CD14-positive monocyte (primary cell): ENCODE measurements around the gene TTC7B. TPM values are rescaled to one million over a fixed set of nuclear protein-coding genes. Genes with fewer than 3 reads are reported as not detected.

ENCODE experiments used
- DNase-seq, 3 donors: peaks; one replicate each; pipeline ENCODE4 v3.0.0-alpha.2; 2011 to 2022
- H2AFZ ChIP-seq: 2 replicates; pipeline ENCODE4 v1.6.0; 2012; ENCODE audit warnings: mild to moderate bottlenecking, low read depth, low read length, inconsistent platforms; ENCODE audit not compliant: insufficient read depth, poor library complexity, severe bottlenecking
- H3K27ac ChIP-seq, 2 donors: 1 replicate in 1 of 2; 2 replicates in 1 of 2; pipeline ENCODE4 v1.5.1; 2012 to 2013; ENCODE audit warnings: low read length in 2 of 2, control low read depth in 1 of 2, inconsistent platforms in 1 of 2, low read depth in 1 of 2, mild to moderate bottlenecking in 1 of 2
- H3K27me3 ChIP-seq, 2 donors: one replicate each; pipeline versions ENCODE4 v1.6.0 to v1.6.1; 2011 to 2013; ENCODE audit warnings: low read length in 2 of 2; ENCODE audit not compliant: control insufficient read depth in 2 of 2, insufficient read depth in 2 of 2
- H3K36me3 ChIP-seq, 2 donors: replicated peaks in 1 of 2; 1 replicate in 1 of 2; 2 replicates in 1 of 2; pipeline versions ENCODE4 v1.5.1 to v1.6.1; 2012 to 2013; ENCODE audit warnings: low read length in 2 of 2, control low read depth in 1 of 2, inconsistent platforms in 1 of 2, mild to moderate bottlenecking in 1 of 2; ENCODE audit not compliant: insufficient read depth in 2 of 2, control insufficient read depth in 1 of 2
- H3K4me1 ChIP-seq, 2 donors: 1 replicate in 1 of 2; 2 replicates in 1 of 2; pipeline versions ENCODE4 v1.5.1 to v1.6.1; 2012 to 2013; ENCODE audit warnings: low read length in 2 of 2, control low read depth in 1 of 2, inconsistent platforms in 1 of 2, mild to moderate bottlenecking in 1 of 2, moderate library complexity in 1 of 2; ENCODE audit not compliant: insufficient read depth in 2 of 2, control insufficient read depth in 1 of 2
- H3K4me2 ChIP-seq: replicated peaks from 2 replicates; pipeline ENCODE3; 2012; ENCODE audit warnings: low read length, moderate library complexity, mild to moderate bottlenecking; ENCODE audit not compliant: poor library complexity, severe bottlenecking; ENCODE audit errors: extremely low read depth
- H3K4me3 ChIP-seq, 3 experiments: fragments of 200-600 bp in 1 of 3; sonication (generic) in 1 of 3; replicated peaks in 1 of 3; 1 replicate in 2 of 3; 2 replicates in 1 of 3; pipeline ENCODE4 v1.5.1; 2011 to 2013; ENCODE audit warnings: low read length in 3 of 3, mild to moderate bottlenecking in 3 of 3, control low read depth in 2 of 3, low read depth in 2 of 3, inconsistent platforms in 1 of 3, moderate library complexity in 1 of 3
- H3K79me2 ChIP-seq: 2 replicates; pipeline ENCODE4 v1.6.0; 2012; ENCODE audit warnings: mild to moderate bottlenecking, control low read depth, inconsistent platforms, low read length, moderate library complexity; ENCODE audit not compliant: insufficient read depth
- H3K9ac ChIP-seq: 2 replicates; pipeline ENCODE4 v1.6.0; 2017; ENCODE audit warnings: low read length, mild to moderate bottlenecking; ENCODE audit not compliant: insufficient read depth, poor library complexity, severe bottlenecking
- H3K9me3 ChIP-seq, 2 donors: replicated peaks in 1 of 2; 1 replicate in 1 of 2; 2 replicates in 1 of 2; pipeline versions ENCODE4 v1.5.1 to v1.6.1; 2012 to 2013; ENCODE audit warnings: low read length in 2 of 2, control low read depth in 1 of 2; ENCODE audit not compliant: control insufficient read depth in 1 of 2, insufficient read depth in 1 of 2
- H4K20me1 ChIP-seq: 2 replicates; pipeline ENCODE4 v1.6.0; 2012; ENCODE audit warnings: mild to moderate bottlenecking, low read length, control low read depth, moderate library complexity; ENCODE audit not compliant: insufficient read depth
- H3K27ac Mint-ChIP-seq, 7 donors: one replicate each; pipeline ENCODE4 v1.8.0; 2020; ENCODE audit warnings: mild to moderate bottlenecking in 7 of 7, mixed read lengths in 7 of 7, moderate library complexity in 6 of 7, inconsistent platforms in 2 of 7
- H3K27me3 Mint-ChIP-seq, 3 donors: one replicate each; pipeline ENCODE4 v1.8.0; 2021 to 2022; ENCODE audit warnings: low read depth in 3 of 3, mild to moderate bottlenecking in 3 of 3, mixed read lengths in 3 of 3, moderate library complexity in 3 of 3, inconsistent platforms in 1 of 3
- H3K36me3 Mint-ChIP-seq, 2 donors: one replicate each; pipeline ENCODE4 v1.8.0; 2020; ENCODE audit warnings: mixed read lengths in 2 of 2, inconsistent platforms in 1 of 2, mild to moderate bottlenecking in 1 of 2
- H3K4me1 Mint-ChIP-seq: one replicate; pipeline ENCODE4 v1.8.0; 2020; ENCODE audit warnings: mild to moderate bottlenecking, mixed read lengths
- H3K4me3 Mint-ChIP-seq, 2 donors: one replicate each; pipeline ENCODE4 v1.8.0; 2020; ENCODE audit warnings: mild to moderate bottlenecking in 2 of 2, mixed read lengths in 2 of 2, moderate library complexity in 1 of 2
- H3K9me3 Mint-ChIP-seq, 7 donors: one replicate each; pipeline ENCODE4 v1.8.0; 2020 to 2022; ENCODE audit warnings: mixed read lengths in 7 of 7, mild to moderate bottlenecking in 6 of 7, moderate library complexity in 6 of 7, inconsistent platforms in 2 of 7
- WGBS: methylation state at CpG from one replicate; pipeline ENCODE4 v1.1.5; 2013; ENCODE audit warnings: missing lambda C conversion rate; ENCODE audit not compliant: insufficient coverage; 5-methylcytosine and 5-hydroxymethylcytosine counted together
- intact Hi-C, 2 donors: fragments of 100-400 bp; cut with micrococcal nuclease; formaldehyde crosslinking; loops; one replicate each; pipeline versions ENCODE4 v1.15.0 to v1.15.1; 2023
- polyA plus RNA-seq, 3 donors: library from polyadenylated mRNA; depleted of rRNA in 1 of 3; unstranded in 2 of 3; stranded (reverse) in 1 of 3; fragments of 300-500 nt in 2 of 3; fragments of >200 nt in 1 of 3; fragmentation: Illumina TruSeq in 2 of 3; gene quantifications; 1 replicate in 2 of 3; 2 replicates in 1 of 3; pipeline ENCODE4 v1.2.3, GENCODE V29; 2012 to 2021
- TF ChIP-seq, protein P1 (sequence below): fragments of 200-600 bp; IDR thresholded peaks from one replicate; pipeline ENCODE4 v1.8.0; 2022; ENCODE audit warnings: antibody characterized with exemption, mild to moderate bottlenecking

Gene TTC7B
- polyA plus RNA-seq, 3 donors: 0.87 to 2.6 (median 1.2) TPM

GRCh38 chr14:90620568-90621077 is 195.6 kb downstream of the TTC7B start:
- no peak overlapping the region for H3K27ac Mint-ChIP-seq

GRCh38 chr14:90619911-90620310 is 196.3 kb downstream of the TTC7B start:
- Histone ChIP-seq H3K27ac (no peak overlapping the region), H3K9ac (no peak overlapping the region), H3K79me2 (no peaks in the 10 kb centered on the region), H3K4me3 (no peak overlapping the region), H2AFZ (no peak overlapping the region), H3K4me1 (peaks cover 13 to 16% of the 10 kb centered on the region in 2 donors), H3K9me3 (no peaks in the 10 kb centered on the region), H3K27me3 (no peaks in the 10 kb centered on the region), H3K4me2 (no peak overlapping the region), H4K20me1 (no peaks in the 10 kb centered on the region), H3K36me3 (no peaks in the 10 kb centered on the region)
- no peak for DNase-seq
- peaks cover 0 to 8% of the 10 kb centered on the region in 2 donors for H3K36me3 Mint-ChIP-seq
- intact Hi-C loops: loop anchor here in 1 of 2 donors (10.0 kb wide), 1 partner anchor 55 kb away; no protein-coding TSS in a partner anchor
- no peak overlapping the region for H3K27ac Mint-ChIP-seq
- TF ChIP-seq, protein P1, sequence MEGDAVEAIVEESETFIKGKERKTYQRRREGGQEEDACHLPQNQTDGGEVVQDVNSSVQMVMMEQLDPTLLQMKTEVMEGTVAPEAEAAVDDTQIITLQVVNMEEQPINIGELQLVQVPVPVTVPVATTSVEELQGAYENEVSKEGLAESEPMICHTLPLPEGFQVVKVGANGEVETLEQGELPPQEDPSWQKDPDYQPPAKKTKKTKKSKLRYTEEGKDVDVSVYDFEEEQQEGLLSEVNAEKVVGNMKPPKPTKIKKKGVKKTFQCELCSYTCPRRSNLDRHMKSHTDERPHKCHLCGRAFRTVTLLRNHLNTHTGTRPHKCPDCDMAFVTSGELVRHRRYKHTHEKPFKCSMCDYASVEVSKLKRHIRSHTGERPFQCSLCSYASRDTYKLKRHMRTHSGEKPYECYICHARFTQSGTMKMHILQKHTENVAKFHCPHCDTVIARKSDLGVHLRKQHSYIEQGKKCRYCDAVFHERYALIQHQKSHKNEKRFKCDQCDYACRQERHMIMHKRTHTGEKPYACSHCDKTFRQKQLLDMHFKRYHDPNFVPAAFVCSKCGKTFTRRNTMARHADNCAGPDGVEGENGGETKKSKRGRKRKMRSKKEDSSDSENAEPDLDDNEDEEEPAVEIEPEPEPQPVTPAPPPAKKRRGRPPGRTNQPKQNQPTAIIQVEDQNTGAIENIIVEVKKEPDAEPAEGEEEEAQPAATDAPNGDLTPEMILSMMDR: no peak
- no peak overlapping the region for H3K4me3 Mint-ChIP-seq
- no peaks in the 10 kb centered on the region for H3K9me3 Mint-ChIP-seq
- peaks cover 1 to 11% (median 2%) of the 10 kb centered on the region in 3 donors for H3K27me3 Mint-ChIP-seq
- WGBS: 100% methylated on average over 2 of the region's 8 CpGs
- peaks cover 18% of the 10 kb centered on the region for H3K4me1 Mint-ChIP-seq

More at GRCh38 chr14:90620568-90621077, 195.6 kb downstream of the TTC7B start:
- H3K4me1 Mint-ChIP-seq: peaks cover 25% of the 10 kb centered on the region
- Histone ChIP-seq H3K4me1 (peaks cover 15 to 24% of the 10 kb centered on the region in 2 donors), H3K79me2 (no peaks in the 10 kb centered on the region), H3K4me3 (no peak overlapping the region), H4K20me1 (no peaks in the 10 kb centered on the region), H3K4me2 (no peak overlapping the region), H3K36me3 (no peaks in the 10 kb centered on the region), H3K9me3 (no peaks in the 10 kb centered on the region), H3K27ac (no peak overlapping the region), H3K9ac (no peak overlapping the region), H3K27me3 (no peaks in the 10 kb centered on the region), H2AFZ (no peak overlapping the region)
- H3K4me3 Mint-ChIP-seq: no peak overlapping the region
- TF ChIP-seq, protein P1: no peak
- intact Hi-C loops: loop anchor here in 1 of 2 donors (10.0 kb wide), 1 partner anchor 54 kb away; no protein-coding TSS in a partner anchor
- DNase-seq: no peak
- H3K36me3 Mint-ChIP-seq: peaks cover 0 to 9% of the 10 kb centered on the region in 2 donors
- 82% methylated on average over 5 of the region's 7 CpGs for WGBS
- H3K9me3 Mint-ChIP-seq: no peaks in the 10 kb centered on the region
- H3K27me3 Mint-ChIP-seq: peaks cover 1 to 14% (median 2%) of the 10 kb centered on the region in 3 donors
